ENCODE measurements around the gene TSPAN31. TPM values are rescaled to one million over a fixed set of nuclear protein-coding genes. Genes with fewer than 3 reads are reported as not detected.

Gene TSPAN31
- polyA plus RNA-seq, 1 donor (not counting 4 experiments of a cell fraction or from before 2014, with no cell fraction given) = 47.7 TPM

DNA sequence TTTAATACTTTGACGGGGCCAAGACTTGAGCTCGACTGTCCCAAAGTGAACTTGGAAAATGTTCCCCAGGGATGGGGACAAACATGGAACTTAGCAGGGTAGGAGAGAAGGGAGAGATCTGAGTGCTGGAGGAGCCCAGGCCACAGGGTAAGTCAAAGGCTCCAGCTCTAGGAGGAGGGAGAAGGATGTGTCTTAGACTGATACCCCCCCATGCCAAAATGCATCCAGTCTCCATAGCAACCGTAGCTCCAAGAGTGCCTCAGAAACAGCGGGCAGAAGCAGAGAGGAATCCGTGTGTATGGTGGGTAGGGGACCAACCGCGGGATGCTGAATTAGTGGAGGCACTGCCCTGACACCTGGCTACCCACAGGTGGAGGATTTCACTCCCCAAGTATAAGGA, 5.5 kb upstream of the TSPAN31 start:
- dilution Hi-C loops (cut with MboI; ENCODE audit: extremely low pct_ligation_motif_present, low sequenced_read_pairs) = loop anchor here (25.0 kb wide), 1 partner anchor 152 kb away; the partner anchor contains the start of gene PIP4K2C
- Histone ChIP-seq H3K27me3 (ENCODE audit: control insufficient read depth, extremely low read depth, insufficient read depth, low read length) (peaks cover 53% of the 10 kb centered on the region), H3K36me3 (ENCODE audit: control insufficient read depth in 2 of 2, extremely low read depth in 1 of 2, insufficient read depth in 2 of 2, low read length in 2 of 2) (no peaks in the 10 kb centered on the region), H2AFZ (ENCODE audit: control insufficient read depth, low read length) (no peak overlapping the region), H3K79me2 (ENCODE audit: control insufficient read depth, insufficient read depth, low read length) (no peaks in the 10 kb centered on the region), H3K27ac (ENCODE audit: control insufficient read depth, insufficient read depth, low read length) (no peak overlapping the region), H3K9ac (ENCODE audit: control insufficient read depth, extremely low read depth, insufficient read depth, low read length) (no peak overlapping the region), H4K20me1 (ENCODE audit: control insufficient read depth, extremely low read depth, insufficient read depth, low read length) (no peaks in the 10 kb centered on the region), H3K4me3 (ENCODE audit: control insufficient read depth in 2 of 3, extremely low read depth in 1 of 3, insufficient read depth in 2 of 3, low read depth in 1 of 3, low read length in 3 of 3) (no peak overlapping the region), H3K4me1 (ENCODE audit: control insufficient read depth, extremely low read depth, insufficient read depth, low read length) (peaks cover 21% of the 10 kb centered on the region), H3K9me3 (ENCODE audit: control insufficient read depth, low read depth, low read length) (no peaks in the 10 kb centered on the region), H3K4me2 (ENCODE audit: control insufficient read depth, extremely low read depth, insufficient read depth, low read depth, low read length) (no peak overlapping the region), H3K9me1 (ENCODE audit: control insufficient read depth, extremely low read depth, insufficient read depth, low read length) (no peaks in the 10 kb centered on the region)
- TF ChIP-seq, protein P1, sequence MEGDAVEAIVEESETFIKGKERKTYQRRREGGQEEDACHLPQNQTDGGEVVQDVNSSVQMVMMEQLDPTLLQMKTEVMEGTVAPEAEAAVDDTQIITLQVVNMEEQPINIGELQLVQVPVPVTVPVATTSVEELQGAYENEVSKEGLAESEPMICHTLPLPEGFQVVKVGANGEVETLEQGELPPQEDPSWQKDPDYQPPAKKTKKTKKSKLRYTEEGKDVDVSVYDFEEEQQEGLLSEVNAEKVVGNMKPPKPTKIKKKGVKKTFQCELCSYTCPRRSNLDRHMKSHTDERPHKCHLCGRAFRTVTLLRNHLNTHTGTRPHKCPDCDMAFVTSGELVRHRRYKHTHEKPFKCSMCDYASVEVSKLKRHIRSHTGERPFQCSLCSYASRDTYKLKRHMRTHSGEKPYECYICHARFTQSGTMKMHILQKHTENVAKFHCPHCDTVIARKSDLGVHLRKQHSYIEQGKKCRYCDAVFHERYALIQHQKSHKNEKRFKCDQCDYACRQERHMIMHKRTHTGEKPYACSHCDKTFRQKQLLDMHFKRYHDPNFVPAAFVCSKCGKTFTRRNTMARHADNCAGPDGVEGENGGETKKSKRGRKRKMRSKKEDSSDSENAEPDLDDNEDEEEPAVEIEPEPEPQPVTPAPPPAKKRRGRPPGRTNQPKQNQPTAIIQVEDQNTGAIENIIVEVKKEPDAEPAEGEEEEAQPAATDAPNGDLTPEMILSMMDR (optimal IDR thresholded peaks at IDR 0.05 in 1 of 3, IDR thresholded peaks at IDR 0.05 in 1 of 3, conservative IDR thresholded peaks at IDR 0.05 in 1 of 3; ENCODE audit: extremely low read depth in 1 of 3, insufficient read depth in 2 of 3, low read length in 3 of 3) = no peak
- peak; percentile 80 for TF ChIP-seq EZH2 (IDR thresholded peaks at IDR 0.05; ENCODE audit: low read length)
- DNase-seq (ENCODE audit: low read depth, low spot score) (no peak), FAIRE-seq (no peak)

DNA sequence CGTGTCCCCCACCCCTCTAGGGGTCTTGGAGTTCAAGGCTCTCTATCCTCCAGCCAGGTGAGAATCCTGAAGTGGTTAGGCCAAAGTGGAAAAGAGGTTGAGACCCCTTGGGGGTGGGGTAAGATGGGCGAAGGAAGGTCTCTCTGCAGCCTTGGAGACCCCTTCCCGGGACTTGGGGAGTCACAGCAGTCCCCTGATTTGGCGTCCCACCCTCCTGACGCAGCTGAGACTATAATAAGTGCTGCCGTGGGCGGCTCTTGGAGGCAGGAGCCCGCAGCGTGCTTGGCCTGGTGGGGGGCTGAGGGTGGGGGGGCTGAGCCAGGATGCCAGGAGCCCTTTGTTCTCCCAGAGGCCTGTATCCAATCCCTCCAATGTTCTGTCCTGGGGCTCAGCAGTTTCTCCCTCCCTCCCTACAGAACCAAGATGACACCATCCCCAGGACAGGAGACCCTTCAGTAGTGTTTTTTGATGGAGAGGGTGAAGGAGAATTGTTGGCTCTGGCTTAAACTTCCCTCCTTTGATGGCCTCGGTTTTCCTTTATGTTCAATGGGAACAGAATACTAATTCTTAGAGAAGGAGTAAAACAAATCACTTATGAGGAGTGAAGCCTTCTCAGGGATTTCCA, 4.8 kb upstream of the TSPAN31 start:
- no peaks in the 10 kb centered on the region for H3K9me1 ChIP-seq (ENCODE audit: control insufficient read depth, extremely low read depth, insufficient read depth, low read length)
- no peak overlapping the region for H3K9ac ChIP-seq (ENCODE audit: control insufficient read depth, extremely low read depth, insufficient read depth, low read length)
- no peak overlapping the region for H3K4me2 ChIP-seq (ENCODE audit: control insufficient read depth, extremely low read depth, insufficient read depth, low read depth, low read length)
- H3K9me3 ChIP-seq (ENCODE audit: control insufficient read depth, low read depth, low read length) = no peaks in the 10 kb centered on the region
- H3K4me3 ChIP-seq (ENCODE audit: control insufficient read depth in 2 of 3, extremely low read depth in 1 of 3, insufficient read depth in 2 of 3, low read depth in 1 of 3, low read length in 3 of 3) = no peak overlapping the region
- dilution Hi-C loops (cut with MboI; ENCODE audit: extremely low pct_ligation_motif_present, low sequenced_read_pairs) = loop anchor here (25.0 kb wide), 1 partner anchor 153 kb away; the partner anchor contains the start of gene PIP4K2C
- no peak for DNase-seq (ENCODE audit: low read depth, low spot score)
- H2AFZ ChIP-seq (ENCODE audit: control insufficient read depth, low read length) = no peak overlapping the region
- peaks cover 2% of the 10 kb centered on the region for H3K79me2 ChIP-seq (ENCODE audit: control insufficient read depth, insufficient read depth, low read length)
- peaks cover 16% of the 10 kb centered on the region for H3K4me1 ChIP-seq (ENCODE audit: control insufficient read depth, extremely low read depth, insufficient read depth, low read length)
- peaks cover 53% of the 10 kb centered on the region for H3K27me3 ChIP-seq (ENCODE audit: control insufficient read depth, extremely low read depth, insufficient read depth, low read length)
- no peaks in the 10 kb centered on the region for H4K20me1 ChIP-seq (ENCODE audit: control insufficient read depth, extremely low read depth, insufficient read depth, low read length)
- FAIRE-seq = no peak
- TF ChIP-seq EZH2 (IDR thresholded peaks at IDR 0.05; ENCODE audit: low read length) = no peak
- TF ChIP-seq, protein P1 (optimal IDR thresholded peaks at IDR 0.05 in 1 of 3, IDR thresholded peaks at IDR 0.05 in 1 of 3, conservative IDR thresholded peaks at IDR 0.05 in 1 of 3; ENCODE audit: extremely low read depth in 1 of 3, insufficient read depth in 2 of 3, low read length in 3 of 3) = no peak
- no peak overlapping the region for H3K27ac ChIP-seq (ENCODE audit: control insufficient read depth, insufficient read depth, low read length)
- no peaks in the 10 kb centered on the region for H3K36me3 ChIP-seq (ENCODE audit: control insufficient read depth in 2 of 2, extremely low read depth in 1 of 2, insufficient read depth in 2 of 2, low read length in 2 of 2)

Data from keratinocyte (primary cell).